ENCODE measurements around the gene PCIF1.
A peak's percentile ranks its signal among the peaks of the same experiment; 100 is the strongest.
"Not testable (repeated sequence)": the region's sequence is repeated elsewhere in the genome, so short reads cannot be mapped to it uniquely, and the experiment has no call there.

Gene PCIF1

GRCh38 chr20:45934586-45935415 lies at the start of gene PCIF1:
Gene PCIF1 (plus strand): TSS chr20:45934683. CDS start chr20:45939000, 4,317 bp downstream.
- DNase-seq = peak; percentile 98

- DNase-seq = no peak
Measured at GRCh38 chr20:45886590-45887345, 47.7 kb upstream of the PCIF1 start.

GRCh38 chr20:45887346-45887715 lies 47.2 kb upstream of the PCIF1 start, which contains the start of gene SPATA25:
Gene SPATA25 (minus strand): TSS chr20:45887622. CDS start chr20:45887590, 32 bp downstream.
- DNase-seq = no peak

- DNase-seq = no peak
Measured at GRCh38 chr20:45888681-45889080, 45.8 kb upstream of the PCIF1 start.

GRCh38 chr20:45890077-45890984 lies 44.2 kb upstream of the PCIF1 start:
- peak; percentile 79 for DNase-seq

GRCh38 chr20:45890985-45891983 lies 43.2 kb upstream of the PCIF1 start, which contains the start of the genes CTSA and NEURL2:
Gene CTSA (plus strand): TSS chr20:45891335. CDS start chr20:45891569, 234 bp downstream.
Gene NEURL2 (minus strand): TSS chr20:45891208. CDS start chr20:45890991, 217 bp downstream.
- peak; percentile 76 for DNase-seq

GRCh38 chr20:45892049-45892825 lies 42.2 kb upstream of the PCIF1 start:
- DNase-seq = peak; percentile 53

GRCh38 chr20:45892828-45893500 lies 41.5 kb upstream of the PCIF1 start:
- no peak for DNase-seq

GRCh38 chr20:45893831-45894230 lies 40.7 kb upstream of the PCIF1 start:
- DNase-seq = no peak

- DNase-seq = no peak
Measured at GRCh38 chr20:45894797-45895196, 39.7 kb upstream of the PCIF1 start.

GRCh38 chr20:45896641-45897161 lies 37.8 kb upstream of the PCIF1 start:
- DNase-seq = no peak

GRCh38 chr20:45897289-45897688 lies 37.2 kb upstream of the PCIF1 start:
- no peak for DNase-seq

- DNase-seq = no peak
Measured at GRCh38 chr20:45897692-45898091, 36.8 kb upstream of the PCIF1 start.

- DNase-seq = no peak
Measured at GRCh38 chr20:45898285-45898684, 36.2 kb upstream of the PCIF1 start.

GRCh38 chr20:45899046-45899835 lies 35.2 kb upstream of the PCIF1 start:
- DNase-seq = no peak

GRCh38 chr20:45901332-45901731 lies 33.2 kb upstream of the PCIF1 start:
- not testable (repeated sequence) for DNase-seq

GRCh38 chr20:45902199-45902701 lies 32.2 kb upstream of the PCIF1 start:
- DNase-seq = no peak

Measured in inflammatory macrophage treated with lipopolysaccharide for 4 hours (primary cell).